SU-DHL-6 (cell line): ENCODE measurements around the gene ZNF780B.

Experiments used
- EZH2phosphoT487 ChIP-seq: fragments of 200-600 bp; sonication (generic), shearing (Covaris generic); conservative IDR thresholded peaks from 2 replicates; pipeline ENCODE4 v1.6.1; 2018; ENCODE audit warnings: mild to moderate bottlenecking, antibody characterized with exemption, low read length, moderate library complexity, mixed read lengths
- TF ChIP-seq, protein P1 (sequence below): fragments of 200-600 bp; sonication (generic); IDR thresholded peaks from one replicate; pipeline ENCODE4 v1.5.1; 2017; ENCODE audit warnings: antibody characterized with exemption, mild to moderate bottlenecking, low read length, moderate library complexity; ENCODE audit not compliant: insufficient read depth, poor library complexity, severe bottlenecking

DNA sequence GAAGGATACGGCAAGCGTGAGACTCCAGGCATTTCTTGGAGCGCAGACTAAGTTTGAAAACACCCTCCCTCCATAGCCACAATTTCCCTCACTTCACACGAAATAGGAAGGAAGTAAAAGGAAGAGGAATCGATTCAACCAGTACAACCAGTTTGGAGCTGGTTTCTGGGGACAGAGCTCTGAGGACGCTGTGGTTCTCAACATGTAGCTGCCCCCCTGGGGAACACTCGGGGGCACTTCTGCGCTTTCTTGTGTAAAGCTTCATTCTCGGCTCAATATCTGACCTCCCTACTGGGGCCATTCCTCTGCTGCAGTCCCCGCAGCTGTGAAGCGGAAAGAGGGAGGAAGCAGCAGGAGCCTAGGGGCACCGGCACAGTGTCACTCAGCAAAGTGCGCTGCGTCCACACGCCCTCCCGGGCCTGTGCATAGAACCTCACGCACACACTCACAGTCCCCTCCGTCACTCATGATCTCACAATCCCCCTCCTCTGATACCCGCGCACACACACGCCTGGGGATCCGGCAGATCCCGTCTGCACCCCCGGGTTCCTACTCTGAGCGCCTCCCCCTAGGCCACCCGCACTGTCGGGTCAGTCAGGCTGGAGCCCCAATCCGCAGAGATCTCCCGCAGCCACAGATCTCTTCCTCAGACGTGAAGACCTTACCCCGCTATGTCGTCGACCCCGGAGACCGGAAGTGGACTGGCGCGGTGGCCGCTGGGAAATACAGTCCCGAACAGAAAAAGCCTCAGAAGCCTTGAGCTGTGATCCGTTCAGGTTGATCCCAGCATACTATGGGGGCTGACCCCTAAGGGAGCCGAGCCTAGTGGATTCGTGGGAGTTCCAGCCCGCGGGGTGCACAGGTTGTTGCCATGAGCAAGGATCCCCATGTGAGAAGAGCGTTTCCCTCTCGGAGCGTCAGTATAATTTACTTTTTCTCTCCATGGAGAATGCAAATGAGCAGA lies 34.5 kb upstream of the ZNF780B start, which contains the start of gene ZNF780A:
- TF ChIP-seq, protein P1, sequence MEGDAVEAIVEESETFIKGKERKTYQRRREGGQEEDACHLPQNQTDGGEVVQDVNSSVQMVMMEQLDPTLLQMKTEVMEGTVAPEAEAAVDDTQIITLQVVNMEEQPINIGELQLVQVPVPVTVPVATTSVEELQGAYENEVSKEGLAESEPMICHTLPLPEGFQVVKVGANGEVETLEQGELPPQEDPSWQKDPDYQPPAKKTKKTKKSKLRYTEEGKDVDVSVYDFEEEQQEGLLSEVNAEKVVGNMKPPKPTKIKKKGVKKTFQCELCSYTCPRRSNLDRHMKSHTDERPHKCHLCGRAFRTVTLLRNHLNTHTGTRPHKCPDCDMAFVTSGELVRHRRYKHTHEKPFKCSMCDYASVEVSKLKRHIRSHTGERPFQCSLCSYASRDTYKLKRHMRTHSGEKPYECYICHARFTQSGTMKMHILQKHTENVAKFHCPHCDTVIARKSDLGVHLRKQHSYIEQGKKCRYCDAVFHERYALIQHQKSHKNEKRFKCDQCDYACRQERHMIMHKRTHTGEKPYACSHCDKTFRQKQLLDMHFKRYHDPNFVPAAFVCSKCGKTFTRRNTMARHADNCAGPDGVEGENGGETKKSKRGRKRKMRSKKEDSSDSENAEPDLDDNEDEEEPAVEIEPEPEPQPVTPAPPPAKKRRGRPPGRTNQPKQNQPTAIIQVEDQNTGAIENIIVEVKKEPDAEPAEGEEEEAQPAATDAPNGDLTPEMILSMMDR: no peak
- no peak for TF ChIP-seq EZH2phosphoT487
